Liver (tissue), 9 donors: ENCODE data around the gene PATJ. TPM values are rescaled to one million over a fixed set of nuclear protein-coding genes. Genes with fewer than 3 reads are reported as not detected.

ENCODE experiments used
- DNase-seq: peaks from one replicate; pipeline ENCODE4 v3.0.0-alpha.2; 2017; ENCODE audit warnings: low spot score
- H3K27ac ChIP-seq, 2 donors: one replicate each; pipeline ENCODE4 v1.7.0; 2013; ENCODE audit warnings: inconsistent platforms in 2 of 2, low read length in 2 of 2, control low read depth in 1 of 2, low read depth in 1 of 2, mild to moderate bottlenecking in 1 of 2
- H3K27me3 ChIP-seq, 4 donors: one replicate each; pipeline versions ENCODE4 v1.6.1 to v1.7.0; 2013; ENCODE audit warnings: low read length in 3 of 4, inconsistent platforms in 1 of 4, mild to moderate bottlenecking in 1 of 4, moderate library complexity in 1 of 4; ENCODE audit not compliant: control insufficient read depth in 4 of 4, insufficient read depth in 4 of 4
- H3K36me3 ChIP-seq, 4 donors: one replicate each; pipeline versions ENCODE4 v1.6.1 to v1.7.0; 2013; ENCODE audit warnings: low read length in 3 of 4, mild to moderate bottlenecking in 3 of 4, low read depth in 1 of 4, moderate library complexity in 1 of 4; ENCODE audit not compliant: control insufficient read depth in 4 of 4, insufficient read depth in 3 of 4
- H3K4me1 ChIP-seq, 4 donors: one replicate each; pipeline versions ENCODE4 v1.6.1 to v1.7.0; 2013; ENCODE audit warnings: low read length in 3 of 4, mild to moderate bottlenecking in 3 of 4, moderate library complexity in 1 of 4; ENCODE audit not compliant: control insufficient read depth in 4 of 4, insufficient read depth in 4 of 4
- H3K4me3 ChIP-seq, 3 donors: one replicate each; pipeline versions ENCODE4 v1.6.1 to v1.7.0; 2013; ENCODE audit warnings: low read length in 3 of 3, control low read depth in 1 of 3, low read depth in 1 of 3, mild to moderate bottlenecking in 1 of 3
- H3K9ac ChIP-seq, 2 donors: one replicate each; pipeline ENCODE4 v1.7.0; 2013; ENCODE audit warnings: low read length in 2 of 2, mild to moderate bottlenecking in 2 of 2, moderate library complexity in 2 of 2, control low read depth in 1 of 2, low read depth in 1 of 2
- H3K9me3 ChIP-seq, 4 donors: one replicate each; pipeline versions ENCODE4 v1.6.1 to v1.7.0; 2013; ENCODE audit warnings: low read length in 3 of 4; ENCODE audit not compliant: control insufficient read depth in 4 of 4
- EGR1 ChIP-seq, 2 donors: IDR thresholded peaks; 2 replicates each; pipeline ENCODE4 v1.6.1; 2016 to 2018; ENCODE audit warnings: antibody characterized with exemption in 2 of 2, low read depth in 2 of 2
- FOXA1 ChIP-seq: IDR thresholded peaks from 2 replicates; pipeline ENCODE4 v1.6.1; 2016; ENCODE audit warnings: antibody characterized with exemption
- FOXA2 ChIP-seq: IDR thresholded peaks from 2 replicates; pipeline ENCODE4 v1.6.1; 2016; ENCODE audit warnings: antibody characterized with exemption
- GABPA ChIP-seq, 2 donors: IDR thresholded peaks in 1 of 2; conservative IDR thresholded peaks in 1 of 2; 2 replicates each; pipeline ENCODE4 v1.6.1; 2016; ENCODE audit warnings: antibody characterized with exemption in 2 of 2, mild to moderate bottlenecking in 1 of 2, moderate library complexity in 1 of 2
- HNF4A ChIP-seq, 2 donors: conservative IDR thresholded peaks; 2 replicates each; pipeline ENCODE4 v1.6.1; 2016; ENCODE audit warnings: antibody characterized with exemption in 2 of 2, mild to moderate bottlenecking in 2 of 2
- HNF4G ChIP-seq: IDR thresholded peaks from 2 replicates; pipeline ENCODE4 v1.6.1; 2016; ENCODE audit warnings: antibody characterized with exemption
- JUND ChIP-seq, 2 donors: IDR thresholded peaks; 2 replicates each; pipeline ENCODE4 v1.6.1; 2016; ENCODE audit warnings: antibody characterized with exemption in 2 of 2
- NR2F2 ChIP-seq: IDR thresholded peaks from 2 replicates; pipeline ENCODE4 v1.6.1; 2016; ENCODE audit warnings: antibody characterized with exemption
- RXRA ChIP-seq, 2 donors: IDR thresholded peaks; 2 replicates each; pipeline ENCODE4 v1.6.1; 2017 to 2018; ENCODE audit warnings: antibody characterized with exemption in 2 of 2, mild to moderate bottlenecking in 1 of 2
- YY1 ChIP-seq: IDR thresholded peaks from 2 replicates; pipeline ENCODE4 v1.6.1; 2016; ENCODE audit warnings: antibody characterized with exemption, mild to moderate bottlenecking
- WGBS: extraction: QIAGEN DNeasy Blood & Tissue Kit; methylation state at CpG from one replicate; pipeline ENCODE4 v1.1.7; 2013; 5-methylcytosine and 5-hydroxymethylcytosine counted together
- polyA plus RNA-seq, 2 donors: library from polyadenylated mRNA; stranded (reverse) in 1 of 2; unstranded in 1 of 2; fragments of 200-250 nt in 1 of 2; fragments of >200 nt in 1 of 2; fragmentation: Nextera tagmentation in 1 of 2; extraction: Ambion mirVana in 1 of 2; gene quantifications; one replicate each; pipeline versions ENCODE4 v1.2.1 to v1.2.3, GENCODE V29; 2013 to 2015
- total RNA-seq, 2 donors: library from RNA; depleted of rRNA; stranded (reverse); fragments of >200 nt; gene quantifications; one replicate each; pipeline ENCODE4 v1.2.3, GENCODE V29; 2014
- TF ChIP-seq, protein P1 (sequence below): IDR thresholded peaks from 2 replicates; pipeline ENCODE4 v1.6.1; 2016; ENCODE audit warnings: antibody characterized with exemption
- TF ChIP-seq, protein P2 (sequence below): IDR thresholded peaks from 2 replicates; pipeline ENCODE4 v1.6.1; 2016; ENCODE audit warnings: antibody characterized with exemption
- TF ChIP-seq, protein P3 (sequence below): IDR thresholded peaks from 2 replicates; pipeline ENCODE4 v1.6.1; 2016; ENCODE audit warnings: antibody characterized with exemption, mild to moderate bottlenecking
- TF ChIP-seq, protein P4 (sequence below): fragments of 150-350 bp; IDR thresholded peaks from 2 replicates; pipeline ENCODE4 v1.5.1; 2017; ENCODE audit warnings: improper control_type of control experiment, low read depth, low read length; ENCODE audit not compliant: missing input control
- donor health status: healthy.
- donor health status: healthy.
- donor health status: healthy.
- donor health status: healthy.
- donor health status: healthy.

The PATJ gene
- total and polyA plus RNA-seq, 4 donors: 5.7 to 29.8 (median 9.0) TPM

DNA sequence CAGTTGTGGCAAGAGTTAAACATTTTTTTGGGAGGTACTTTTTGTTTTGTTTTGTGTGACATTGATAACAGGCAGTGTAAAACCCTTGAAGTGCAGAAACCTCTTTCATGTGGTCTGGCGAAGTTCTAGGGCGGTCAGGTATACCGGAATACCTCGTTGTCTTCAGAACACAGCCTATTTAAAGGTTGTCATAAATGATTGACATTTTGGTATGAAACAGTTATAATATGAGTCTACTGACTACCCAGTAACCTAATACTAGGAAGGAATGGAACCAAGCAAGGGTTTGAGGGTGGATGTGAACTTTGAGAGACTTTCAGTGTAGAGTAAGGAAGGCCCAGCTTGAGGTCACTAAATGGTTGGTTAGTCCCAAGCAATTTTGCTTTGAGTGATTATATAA, 40.5 kb downstream of the PATJ start (continued):
- TF ChIP-seq YY1: no peak
- no peak for TF ChIP-seq FOXA2
- TF ChIP-seq, protein P1, sequence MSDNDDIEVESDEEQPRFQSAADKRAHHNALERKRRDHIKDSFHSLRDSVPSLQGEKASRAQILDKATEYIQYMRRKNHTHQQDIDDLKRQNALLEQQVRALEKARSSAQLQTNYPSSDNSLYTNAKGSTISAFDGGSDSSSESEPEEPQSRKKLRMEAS: no peak
- no peak for TF ChIP-seq NR2F2
- TF ChIP-seq EGR1 (IDR thresholded peaks at IDR 0.05; ENCODE audit: low read depth in 2 of 2): no peak
- TF ChIP-seq HNF4G: no peak
- no peak for TF ChIP-seq HNF4A (conservative IDR thresholded peaks at IDR 0.05)
- TF ChIP-seq GABPA (IDR thresholded peaks at IDR 0.05 in 1 of 2, conservative IDR thresholded peaks at IDR 0.05 in 1 of 2): no peak

DNA sequence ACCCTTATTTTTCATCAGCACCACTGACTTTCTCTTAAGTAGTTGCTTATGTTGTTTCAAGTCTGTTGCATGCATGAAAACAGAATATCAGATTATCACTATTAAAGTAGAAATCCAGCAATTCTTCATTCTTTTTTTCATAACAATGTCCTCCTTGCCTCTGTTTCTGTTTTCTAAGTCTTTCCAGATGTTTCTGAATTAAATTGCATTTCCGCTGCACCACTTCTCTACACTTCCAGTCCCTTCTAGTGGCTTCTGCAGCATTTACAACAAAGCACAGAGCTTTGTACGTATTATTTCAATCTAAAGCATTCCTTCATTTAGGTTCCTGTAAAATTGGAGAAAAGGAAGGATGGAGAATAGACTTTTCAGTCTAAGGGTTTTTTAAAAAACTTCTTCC, 42.4 kb downstream of the PATJ start:
- WGBS: 94% methylated on average over 2 of the region's 2 CpGs
- peaks cover 0 to 8% (median 3%) of the 10 kb centered on the region in 4 donors for H3K36me3 ChIP-seq
- H3K4me1 ChIP-seq: no peaks in the 10 kb centered on the region
- no peak overlapping the region for H3K4me3 ChIP-seq
- DNase-seq: no peak
- H3K27ac ChIP-seq: no peak overlapping the region
- H3K9me3 ChIP-seq: no peaks in the 10 kb centered on the region
- TF ChIP-seq, protein P2, sequence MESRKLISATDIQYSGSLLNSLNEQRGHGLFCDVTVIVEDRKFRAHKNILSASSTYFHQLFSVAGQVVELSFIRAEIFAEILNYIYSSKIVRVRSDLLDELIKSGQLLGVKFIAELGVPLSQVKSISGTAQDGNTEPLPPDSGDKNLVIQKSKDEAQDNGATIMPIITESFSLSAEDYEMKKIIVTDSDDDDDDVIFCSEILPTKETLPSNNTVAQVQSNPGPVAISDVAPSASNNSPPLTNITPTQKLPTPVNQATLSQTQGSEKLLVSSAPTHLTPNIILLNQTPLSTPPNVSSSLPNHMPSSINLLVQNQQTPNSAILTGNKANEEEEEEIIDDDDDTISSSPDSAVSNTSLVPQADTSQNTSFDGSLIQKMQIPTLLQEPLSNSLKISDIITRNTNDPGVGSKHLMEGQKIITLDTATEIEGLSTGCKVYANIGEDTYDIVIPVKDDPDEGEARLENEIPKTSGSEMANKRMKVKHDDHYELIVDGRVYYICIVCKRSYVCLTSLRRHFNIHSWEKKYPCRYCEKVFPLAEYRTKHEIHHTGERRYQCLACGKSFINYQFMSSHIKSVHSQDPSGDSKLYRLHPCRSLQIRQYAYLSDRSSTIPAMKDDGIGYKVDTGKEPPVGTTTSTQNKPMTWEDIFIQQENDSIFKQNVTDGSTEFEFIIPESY: no peak
- no peak for TF ChIP-seq NR2F2
- TF ChIP-seq EGR1 (IDR thresholded peaks at IDR 0.05; ENCODE audit: low read depth in 2 of 2): no peak
- TF ChIP-seq, protein P3, sequence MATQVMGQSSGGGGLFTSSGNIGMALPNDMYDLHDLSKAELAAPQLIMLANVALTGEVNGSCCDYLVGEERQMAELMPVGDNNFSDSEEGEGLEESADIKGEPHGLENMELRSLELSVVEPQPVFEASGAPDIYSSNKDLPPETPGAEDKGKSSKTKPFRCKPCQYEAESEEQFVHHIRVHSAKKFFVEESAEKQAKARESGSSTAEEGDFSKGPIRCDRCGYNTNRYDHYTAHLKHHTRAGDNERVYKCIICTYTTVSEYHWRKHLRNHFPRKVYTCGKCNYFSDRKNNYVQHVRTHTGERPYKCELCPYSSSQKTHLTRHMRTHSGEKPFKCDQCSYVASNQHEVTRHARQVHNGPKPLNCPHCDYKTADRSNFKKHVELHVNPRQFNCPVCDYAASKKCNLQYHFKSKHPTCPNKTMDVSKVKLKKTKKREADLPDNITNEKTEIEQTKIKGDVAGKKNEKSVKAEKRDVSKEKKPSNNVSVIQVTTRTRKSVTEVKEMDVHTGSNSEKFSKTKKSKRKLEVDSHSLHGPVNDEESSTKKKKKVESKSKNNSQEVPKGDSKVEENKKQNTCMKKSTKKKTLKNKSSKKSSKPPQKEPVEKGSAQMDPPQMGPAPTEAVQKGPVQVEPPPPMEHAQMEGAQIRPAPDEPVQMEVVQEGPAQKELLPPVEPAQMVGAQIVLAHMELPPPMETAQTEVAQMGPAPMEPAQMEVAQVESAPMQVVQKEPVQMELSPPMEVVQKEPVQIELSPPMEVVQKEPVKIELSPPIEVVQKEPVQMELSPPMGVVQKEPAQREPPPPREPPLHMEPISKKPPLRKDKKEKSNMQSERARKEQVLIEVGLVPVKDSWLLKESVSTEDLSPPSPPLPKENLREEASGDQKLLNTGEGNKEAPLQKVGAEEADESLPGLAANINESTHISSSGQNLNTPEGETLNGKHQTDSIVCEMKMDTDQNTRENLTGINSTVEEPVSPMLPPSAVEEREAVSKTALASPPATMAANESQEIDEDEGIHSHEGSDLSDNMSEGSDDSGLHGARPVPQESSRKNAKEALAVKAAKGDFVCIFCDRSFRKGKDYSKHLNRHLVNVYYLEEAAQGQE: no peak
- no peak for TF ChIP-seq JUND (IDR thresholded peaks at IDR 0.05)
- TF ChIP-seq RXRA (IDR thresholded peaks at IDR 0.05): no peak
- no peak for TF ChIP-seq GABPA (IDR thresholded peaks at IDR 0.05 in 1 of 2, conservative IDR thresholded peaks at IDR 0.05 in 1 of 2)
- TF ChIP-seq FOXA1: no peak
- no peak for TF ChIP-seq HNF4A (conservative IDR thresholded peaks at IDR 0.05)
- TF ChIP-seq, protein P4, sequence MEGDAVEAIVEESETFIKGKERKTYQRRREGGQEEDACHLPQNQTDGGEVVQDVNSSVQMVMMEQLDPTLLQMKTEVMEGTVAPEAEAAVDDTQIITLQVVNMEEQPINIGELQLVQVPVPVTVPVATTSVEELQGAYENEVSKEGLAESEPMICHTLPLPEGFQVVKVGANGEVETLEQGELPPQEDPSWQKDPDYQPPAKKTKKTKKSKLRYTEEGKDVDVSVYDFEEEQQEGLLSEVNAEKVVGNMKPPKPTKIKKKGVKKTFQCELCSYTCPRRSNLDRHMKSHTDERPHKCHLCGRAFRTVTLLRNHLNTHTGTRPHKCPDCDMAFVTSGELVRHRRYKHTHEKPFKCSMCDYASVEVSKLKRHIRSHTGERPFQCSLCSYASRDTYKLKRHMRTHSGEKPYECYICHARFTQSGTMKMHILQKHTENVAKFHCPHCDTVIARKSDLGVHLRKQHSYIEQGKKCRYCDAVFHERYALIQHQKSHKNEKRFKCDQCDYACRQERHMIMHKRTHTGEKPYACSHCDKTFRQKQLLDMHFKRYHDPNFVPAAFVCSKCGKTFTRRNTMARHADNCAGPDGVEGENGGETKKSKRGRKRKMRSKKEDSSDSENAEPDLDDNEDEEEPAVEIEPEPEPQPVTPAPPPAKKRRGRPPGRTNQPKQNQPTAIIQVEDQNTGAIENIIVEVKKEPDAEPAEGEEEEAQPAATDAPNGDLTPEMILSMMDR: no peak
- no peak for TF ChIP-seq YY1
- TF ChIP-seq, protein P1: no peak
- no peaks in the 10 kb centered on the region for H3K27me3 ChIP-seq
- H3K9ac ChIP-seq: no peak overlapping the region
